ENCODE measurements around the gene CCDC120. TPM values are rescaled to one million over a fixed set of nuclear protein-coding genes. Genes with fewer than 3 reads are reported as not detected.

CCDC120 gene
- total RNA-seq, 1 experiment from 2014 or later = 4.7 TPM

- Histone ChIP-seq H3K4me3 (ENCODE audit: insufficient read depth, low read depth, low read length) (no peak overlapping the region), H3K27me3 (ENCODE audit: control insufficient read depth, insufficient read depth, low read length) (no peaks in the 10 kb centered on the region), H3K36me3 (replicated peaks; ENCODE audit: control insufficient read depth, insufficient read depth, low read length) (no peaks in the 10 kb centered on the region)
- DNase-seq = no peak
Observed at GRCh38 chrX:49102190-49102589, 43.4 kb downstream of the CCDC120 start.

GRCh38 chrX:49103637-49104036, 44.8 kb downstream of the CCDC120 start:
- DNase-seq = no peak
- no peak overlapping the region for H3K4me3 ChIP-seq (ENCODE audit: insufficient read depth, low read depth, low read length)
- no peaks in the 10 kb centered on the region for H3K27me3 ChIP-seq (ENCODE audit: control insufficient read depth, insufficient read depth, low read length)
- no peaks in the 10 kb centered on the region for H3K36me3 ChIP-seq (replicated peaks; ENCODE audit: control insufficient read depth, insufficient read depth, low read length)

- no peaks in the 10 kb centered on the region for H3K27me3 ChIP-seq (ENCODE audit: control insufficient read depth, insufficient read depth, low read length)
Observed at GRCh38 chrX:49106296-49106695, 47.5 kb downstream of the CCDC120 start.

GRCh38 chrX:49106930-49107329, 48.1 kb downstream of the CCDC120 start:
- peak; percentile 74 for DNase-seq
- Histone ChIP-seq H3K36me3 (replicated peaks; ENCODE audit: control insufficient read depth, insufficient read depth, low read length) (no peaks in the 10 kb centered on the region; the same call in 1 of the 2 replicates), H3K4me3 (ENCODE audit: insufficient read depth, low read depth, low read length) (no peak overlapping the region)

More at GRCh38 chrX:49106296-49106695, 47.5 kb downstream of the CCDC120 start:
- H3K4me3 ChIP-seq (ENCODE audit: insufficient read depth, low read depth, low read length) = no peak overlapping the region
- no peaks in the 10 kb centered on the region for H3K36me3 ChIP-seq (replicated peaks; ENCODE audit: control insufficient read depth, insufficient read depth, low read length)
- DNase-seq = no peak

GRCh38 chrX:49108641-49109040, 49.8 kb downstream of the CCDC120 start:
- Histone ChIP-seq H3K4me3 (ENCODE audit: insufficient read depth, low read depth, low read length) (no peak overlapping the region), H3K27me3 (ENCODE audit: control insufficient read depth, insufficient read depth, low read length) (no peaks in the 10 kb centered on the region), H3K36me3 (replicated peaks; ENCODE audit: control insufficient read depth, insufficient read depth, low read length) (no peaks in the 10 kb centered on the region; the same call in none of the 2 replicates)
- no peak for DNase-seq

More at GRCh38 chrX:49106930-49107329, 48.1 kb downstream of the CCDC120 start:
- no peaks in the 10 kb centered on the region for H3K27me3 ChIP-seq (ENCODE audit: control insufficient read depth, insufficient read depth, low read length)

- H3K4me3 ChIP-seq (ENCODE audit: insufficient read depth, low read depth, low read length) = no peak overlapping the region
- DNase-seq = no peak
- no peaks in the 10 kb centered on the region; the same call in none of the 2 replicates for H3K36me3 ChIP-seq (replicated peaks; ENCODE audit: control insufficient read depth, insufficient read depth, low read length)
- no peaks in the 10 kb centered on the region for H3K27me3 ChIP-seq (ENCODE audit: control insufficient read depth, insufficient read depth, low read length)
Observed at GRCh38 chrX:49110417-49110816, 51.6 kb downstream of the CCDC120 start.

- H3K36me3 ChIP-seq (replicated peaks; ENCODE audit: control insufficient read depth, insufficient read depth, low read length) = peaks cover 5% of the 10 kb centered on the region
- DNase-seq = no peak
- no peak overlapping the region for H3K4me3 ChIP-seq (ENCODE audit: insufficient read depth, low read depth, low read length)
- H3K27me3 ChIP-seq (ENCODE audit: control insufficient read depth, insufficient read depth, low read length) = no peaks in the 10 kb centered on the region
Observed at GRCh38 chrX:49111791-49112190, 53.0 kb downstream of the CCDC120 start.

- Histone ChIP-seq H3K27me3 (ENCODE audit: control insufficient read depth, insufficient read depth, low read length) (no peaks in the 10 kb centered on the region), H3K4me3 (ENCODE audit: insufficient read depth, low read depth, low read length) (no peak overlapping the region), H3K36me3 (replicated peaks; ENCODE audit: control insufficient read depth, insufficient read depth, low read length) (peaks cover 10% of the 10 kb centered on the region)
- DNase-seq = no peak
Observed at GRCh38 chrX:49116076-49116475, 57.3 kb downstream of the CCDC120 start.

- DNase-seq = no peak
- Histone ChIP-seq H3K4me3 (ENCODE audit: insufficient read depth, low read depth, low read length) (no peak overlapping the region), H3K27me3 (ENCODE audit: control insufficient read depth, insufficient read depth, low read length) (no peaks in the 10 kb centered on the region), H3K36me3 (replicated peaks; ENCODE audit: control insufficient read depth, insufficient read depth, low read length) (peaks cover 12% of the 10 kb centered on the region)
Observed at GRCh38 chrX:49116716-49117115, 57.9 kb downstream of the CCDC120 start.

GRCh38 chrX:49117581-49117980, 58.8 kb downstream of the CCDC120 start:
- peaks cover 12% of the 10 kb centered on the region for H3K36me3 ChIP-seq (replicated peaks; ENCODE audit: control insufficient read depth, insufficient read depth, low read length)
- no peaks in the 10 kb centered on the region for H3K27me3 ChIP-seq (ENCODE audit: control insufficient read depth, insufficient read depth, low read length)
- no peak overlapping the region for H3K4me3 ChIP-seq (ENCODE audit: insufficient read depth, low read depth, low read length)
- DNase-seq = no peak

Other genes starting within 250 kb of the CCDC120 start
- gene ERAS, start 232.5 kb upstream of the CCDC120 start, total RNA-seq (2014; rRNA removed; shearing (Covaris generic)) = 0.21 TPM in 1 of 2 replicates, not detected in the other
- gene PCSK1N, start 223.4 kb upstream of the CCDC120 start, total RNA-seq (2014; rRNA removed; shearing (Covaris generic)) = 0.59 and 1.6 TPM in 2 replicates
- 129 and 157 TPM in 2 replicates for gene TIMM17B, start 161.2 kb upstream of the CCDC120 start, total RNA-seq (2014; rRNA removed; shearing (Covaris generic))
- 30.2 and 39.8 TPM in 2 replicates for gene PQBP1, start 161.1 kb upstream of the CCDC120 start, total RNA-seq (2014; rRNA removed; shearing (Covaris generic))
- gene SLC35A2, start 147.4 kb upstream of the CCDC120 start, total RNA-seq (2014; rRNA removed; shearing (Covaris generic)) = 12.0 and 12.3 TPM in 2 replicates
- gene PIM2, start 140.0 kb upstream of the CCDC120 start, total RNA-seq (2014; rRNA removed; shearing (Covaris generic)) = 161 and 207 TPM in 2 replicates
- gene OTUD5, start 101.4 kb upstream of the CCDC120 start, total RNA-seq (2014; rRNA removed; shearing (Covaris generic)) = 32.6 and 35.1 TPM in 2 replicates
- 0.76 and 1.00 TPM in 2 replicates for gene KCND1, start 87.2 kb upstream of the CCDC120 start, total RNA-seq (2014; rRNA removed; shearing (Covaris generic))
- gene GRIPAP1, start 56.7 kb upstream of the CCDC120 start, total RNA-seq (2014; rRNA removed; shearing (Covaris generic)) = 19.9 and 23.7 TPM in 2 replicates
- gene TFE3, start 15.6 kb upstream of the CCDC120 start, total RNA-seq (2014; rRNA removed; shearing (Covaris generic)) = 41.6 and 45.9 TPM in 2 replicates
- 6.3 and 6.7 TPM in 2 replicates for gene PRAF2, start 15.0 kb downstream of the CCDC120 start, total RNA-seq (2014; rRNA removed; shearing (Covaris generic))
- gene WDR45, start 20.9 kb downstream of the CCDC120 start, total RNA-seq (2014; rRNA removed; shearing (Covaris generic)) = 28.5 and 33.6 TPM in 2 replicates
- gene GPKOW, start 64.7 kb downstream of the CCDC120 start, total RNA-seq (2014; rRNA removed; shearing (Covaris generic)) = 24.4 and 31.4 TPM in 2 replicates
- 0.21 and 1.00 TPM in 2 replicates for gene MAGIX, start 103.8 kb downstream of the CCDC120 start, total RNA-seq (2014; rRNA removed; shearing (Covaris generic))
- gene PLP2, start 112.9 kb downstream of the CCDC120 start, total RNA-seq (2014; rRNA removed; shearing (Covaris generic)) = 1.1 and 1.5 TPM in 2 replicates
- 8.9 and 13.9 TPM in 2 replicates for gene PRICKLE3, start 127.4 kb downstream of the CCDC120 start, total RNA-seq (2014; rRNA removed; shearing (Covaris generic))
- gene SYP, start 141.2 kb downstream of the CCDC120 start, total RNA-seq (2014; rRNA removed; shearing (Covaris generic)) = 1.7 and 1.9 TPM in 2 replicates
- gene CACNA1F, start 174.3 kb downstream of the CCDC120 start, total RNA-seq (2014; rRNA removed; shearing (Covaris generic)) = 0.55 and 2.1 TPM in 2 replicates
- gene CCDC22, start 176.5 kb downstream of the CCDC120 start, total RNA-seq (2014; rRNA removed; shearing (Covaris generic)) = 11.1 and 13.7 TPM in 2 replicates
- 0.14 and 0.37 TPM in 2 replicates for gene FOXP3, start 205.7 kb downstream of the CCDC120 start, total RNA-seq (2014; rRNA removed; shearing (Covaris generic))
- gene PPP1R3F, start 210.8 kb downstream of the CCDC120 start, total RNA-seq (2014; rRNA removed; shearing (Covaris generic)) = 8.9 and 16.4 TPM in 2 replicates
- gene GAGE10, start 244.6 kb downstream of the CCDC120 start, total RNA-seq (2014; rRNA removed; shearing (Covaris generic)) = not detected in 2 replicates